ENCODE results near the gene DBH.

DBH gene

GRCh38 chr9:133640160-133640559 lies 4.0 kb downstream of the DBH start:
- Histone ChIP-seq H3K27me3 (ENCODE audit: control insufficient read depth, insufficient read depth, low read length) (no peaks in the 10 kb centered on the region), H3K4me3 (ENCODE audit: low read depth, low read length) (no peak overlapping the region), H3K9ac (ENCODE audit: low read depth, low read length) (no peak overlapping the region), H3K9me3 (ENCODE audit: control insufficient read depth, insufficient read depth, low read length) (no peaks in the 10 kb centered on the region), H3K36me3 (ENCODE audit: control insufficient read depth, insufficient read depth, low read length) (no peaks in the 10 kb centered on the region), H3K4me1 (ENCODE audit: control insufficient read depth, insufficient read depth, low read length) (no peaks in the 10 kb centered on the region)

GRCh38 chr9:133640580-133641395 lies 4.6 kb downstream of the DBH start:
- Histone ChIP-seq H3K9me3 (ENCODE audit: control insufficient read depth, insufficient read depth, low read length) (no peaks in the 10 kb centered on the region), H3K36me3 (ENCODE audit: control insufficient read depth, insufficient read depth, low read length) (no peaks in the 10 kb centered on the region), H3K4me3 (ENCODE audit: low read depth, low read length) (no peak overlapping the region), H3K27me3 (ENCODE audit: control insufficient read depth, insufficient read depth, low read length) (no peaks in the 10 kb centered on the region), H3K4me1 (ENCODE audit: control insufficient read depth, insufficient read depth, low read length) (no peaks in the 10 kb centered on the region), H3K9ac (ENCODE audit: low read depth, low read length) (no peak overlapping the region)

GRCh38 chr9:133641396-133641655 lies 5.2 kb downstream of the DBH start:
- no peak overlapping the region for H3K9ac ChIP-seq (ENCODE audit: low read depth, low read length)
- no peaks in the 10 kb centered on the region for H3K9me3 ChIP-seq (ENCODE audit: control insufficient read depth, insufficient read depth, low read length)
- H3K4me1 ChIP-seq (ENCODE audit: control insufficient read depth, insufficient read depth, low read length): no peaks in the 10 kb centered on the region
- no peaks in the 10 kb centered on the region for H3K36me3 ChIP-seq (ENCODE audit: control insufficient read depth, insufficient read depth, low read length)
- H3K27me3 ChIP-seq (ENCODE audit: control insufficient read depth, insufficient read depth, low read length): no peaks in the 10 kb centered on the region
- H3K4me3 ChIP-seq (ENCODE audit: low read depth, low read length): no peak overlapping the region

- Histone ChIP-seq H3K4me1 (ENCODE audit: control insufficient read depth, insufficient read depth, low read length) (no peaks in the 10 kb centered on the region), H3K4me3 (ENCODE audit: low read depth, low read length) (no peak overlapping the region), H3K9me3 (ENCODE audit: control insufficient read depth, insufficient read depth, low read length) (no peaks in the 10 kb centered on the region), H3K36me3 (ENCODE audit: control insufficient read depth, insufficient read depth, low read length) (no peaks in the 10 kb centered on the region), H3K9ac (ENCODE audit: low read depth, low read length) (no peak overlapping the region), H3K27me3 (ENCODE audit: control insufficient read depth, insufficient read depth, low read length) (no peaks in the 10 kb centered on the region)
Measured at GRCh38 chr9:133641861-133642595, 5.9 kb downstream of the DBH start.

GRCh38 chr9:133642708-133643361 lies 6.7 kb downstream of the DBH start:
- Histone ChIP-seq H3K4me3 (ENCODE audit: low read depth, low read length) (no peak overlapping the region), H3K9me3 (ENCODE audit: control insufficient read depth, insufficient read depth, low read length) (no peaks in the 10 kb centered on the region), H3K9ac (ENCODE audit: low read depth, low read length) (no peak overlapping the region), H3K27me3 (ENCODE audit: control insufficient read depth, insufficient read depth, low read length) (no peaks in the 10 kb centered on the region), H3K4me1 (ENCODE audit: control insufficient read depth, insufficient read depth, low read length) (no peaks in the 10 kb centered on the region), H3K36me3 (ENCODE audit: control insufficient read depth, insufficient read depth, low read length) (no peaks in the 10 kb centered on the region)

- H3K4me1 ChIP-seq (ENCODE audit: control insufficient read depth, insufficient read depth, low read length): no peaks in the 10 kb centered on the region
- H3K36me3 ChIP-seq (ENCODE audit: control insufficient read depth, insufficient read depth, low read length): no peaks in the 10 kb centered on the region
- no peak overlapping the region for H3K9ac ChIP-seq (ENCODE audit: low read depth, low read length)
- H3K4me3 ChIP-seq (ENCODE audit: low read depth, low read length): no peak overlapping the region
- H3K9me3 ChIP-seq (ENCODE audit: control insufficient read depth, insufficient read depth, low read length): no peaks in the 10 kb centered on the region
- H3K27me3 ChIP-seq (ENCODE audit: control insufficient read depth, insufficient read depth, low read length): no peaks in the 10 kb centered on the region
Measured at GRCh38 chr9:133643362-133643755, 7.2 kb downstream of the DBH start.

- Histone ChIP-seq H3K27me3 (ENCODE audit: control insufficient read depth, insufficient read depth, low read length) (no peaks in the 10 kb centered on the region), H3K9ac (ENCODE audit: low read depth, low read length) (no peak overlapping the region), H3K4me3 (ENCODE audit: low read depth, low read length) (no peak overlapping the region), H3K4me1 (ENCODE audit: control insufficient read depth, insufficient read depth, low read length) (no peaks in the 10 kb centered on the region), H3K36me3 (ENCODE audit: control insufficient read depth, insufficient read depth, low read length) (no peaks in the 10 kb centered on the region), H3K9me3 (ENCODE audit: control insufficient read depth, insufficient read depth, low read length) (no peaks in the 10 kb centered on the region)
Measured at GRCh38 chr9:133643978-133644760, 8.0 kb downstream of the DBH start.

GRCh38 chr9:133645021-133645765 lies 9.0 kb downstream of the DBH start:
- no peak overlapping the region for H3K4me3 ChIP-seq (ENCODE audit: low read depth, low read length)
- no peaks in the 10 kb centered on the region for H3K36me3 ChIP-seq (ENCODE audit: control insufficient read depth, insufficient read depth, low read length)
- H3K9ac ChIP-seq (ENCODE audit: low read depth, low read length): no peak overlapping the region
- H3K9me3 ChIP-seq (ENCODE audit: control insufficient read depth, insufficient read depth, low read length): no peaks in the 10 kb centered on the region
- H3K27me3 ChIP-seq (ENCODE audit: control insufficient read depth, insufficient read depth, low read length): no peaks in the 10 kb centered on the region
- no peaks in the 10 kb centered on the region for H3K4me1 ChIP-seq (ENCODE audit: control insufficient read depth, insufficient read depth, low read length)

GRCh38 chr9:133647148-133647547 lies 11.0 kb downstream of the DBH start:
- Histone ChIP-seq H3K9ac (ENCODE audit: low read depth, low read length) (no peak overlapping the region), H3K4me3 (ENCODE audit: low read depth, low read length) (no peak overlapping the region), H3K27me3 (ENCODE audit: control insufficient read depth, insufficient read depth, low read length) (no peaks in the 10 kb centered on the region), H3K4me1 (ENCODE audit: control insufficient read depth, insufficient read depth, low read length) (no peaks in the 10 kb centered on the region), H3K36me3 (ENCODE audit: control insufficient read depth, insufficient read depth, low read length) (no peaks in the 10 kb centered on the region), H3K9me3 (ENCODE audit: control insufficient read depth, insufficient read depth, low read length) (no peaks in the 10 kb centered on the region)

- Histone ChIP-seq H3K36me3 (ENCODE audit: control insufficient read depth, insufficient read depth, low read length) (no peaks in the 10 kb centered on the region), H3K9me3 (ENCODE audit: control insufficient read depth, insufficient read depth, low read length) (no peaks in the 10 kb centered on the region), H3K27me3 (ENCODE audit: control insufficient read depth, insufficient read depth, low read length) (no peaks in the 10 kb centered on the region), H3K4me1 (ENCODE audit: control insufficient read depth, insufficient read depth, low read length) (no peaks in the 10 kb centered on the region), H3K4me3 (ENCODE audit: low read depth, low read length) (no peak overlapping the region), H3K9ac (ENCODE audit: low read depth, low read length) (no peak overlapping the region)
Measured at GRCh38 chr9:133647765-133648469, 11.8 kb downstream of the DBH start.
